VCaP (cell line): ENCODE measurements around the gene HDAC7.

Source experiments
- H3K27ac ChIP-seq: fragments of 450-650 bp; 2 replicates; pipeline ENCODE4 v1.5.1; 2017
- CTCF ChIP-seq: fragments of 450-650 bp; conservative IDR thresholded peaks from 2 replicates; pipeline ENCODE4 v1.5.1; 2017; ENCODE audit warnings: mild to moderate bottlenecking, moderate library complexity

Gene HDAC7

GRCh38 chr12:47855502-47855901 is 35.8 kb upstream of the HDAC7 start:
- no peak for TF ChIP-seq CTCF
- H3K27ac ChIP-seq, result no peak overlapping the region

GRCh38 chr12:47854531-47854930 is 34.8 kb upstream of the HDAC7 start:
- H3K27ac ChIP-seq, result no peak overlapping the region
- no peak for TF ChIP-seq CTCF

GRCh38 chr12:47852096-47852571 is 32.4 kb upstream of the HDAC7 start:
- no peak overlapping the region for H3K27ac ChIP-seq
- TF ChIP-seq CTCF, result no peak

- TF ChIP-seq CTCF, result no peak
These were observed 31.7 kb upstream of the HDAC7 start for GRCh38 chr12:47851303-47851952.

GRCh38 chr12:47850153-47851084 is 30.7 kb upstream of the HDAC7 start:
- no peak overlapping the region for H3K27ac ChIP-seq
- TF ChIP-seq CTCF, result no peak

More at GRCh38 chr12:47851303-47851952, 31.7 kb upstream of the HDAC7 start:
- H3K27ac ChIP-seq, result no peak overlapping the region

GRCh38 chr12:47849261-47849660 is 29.6 kb upstream of the HDAC7 start:
- no peak for TF ChIP-seq CTCF
- no peak overlapping the region for H3K27ac ChIP-seq

- H3K27ac ChIP-seq, result no peak overlapping the region
- no peak for TF ChIP-seq CTCF
These were observed 29.1 kb upstream of the HDAC7 start for GRCh38 chr12:47848853-47849252.
